ENCODE data around the gene SLC9A9.

SLC9A9 gene

DNA sequence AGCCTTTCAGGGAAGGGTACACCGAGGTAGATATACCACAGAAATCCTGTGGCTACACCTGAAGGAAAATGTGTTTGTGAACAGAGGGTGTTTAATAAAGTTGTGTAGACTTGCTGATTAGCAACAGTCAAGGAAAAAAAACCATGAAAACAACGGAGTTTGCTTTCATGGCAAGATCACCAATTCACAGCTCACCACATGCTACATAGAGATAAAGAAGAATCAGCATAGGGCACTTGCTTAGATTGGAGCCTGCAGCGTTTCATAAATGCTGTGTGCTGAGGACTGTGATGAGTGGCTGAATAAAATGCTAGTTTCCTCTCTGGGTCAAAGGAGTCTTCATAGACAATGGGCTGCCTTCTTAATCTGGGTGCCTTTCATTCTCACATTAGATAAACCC is 257.6 kb downstream of the SLC9A9 start:
- no peak for DNase-seq

- peak; percentile 69 to 89 for DNase-seq
These were observed 261.7 kb downstream of the SLC9A9 start for GRCh38 chr3:143586576-143586975.

DNA sequence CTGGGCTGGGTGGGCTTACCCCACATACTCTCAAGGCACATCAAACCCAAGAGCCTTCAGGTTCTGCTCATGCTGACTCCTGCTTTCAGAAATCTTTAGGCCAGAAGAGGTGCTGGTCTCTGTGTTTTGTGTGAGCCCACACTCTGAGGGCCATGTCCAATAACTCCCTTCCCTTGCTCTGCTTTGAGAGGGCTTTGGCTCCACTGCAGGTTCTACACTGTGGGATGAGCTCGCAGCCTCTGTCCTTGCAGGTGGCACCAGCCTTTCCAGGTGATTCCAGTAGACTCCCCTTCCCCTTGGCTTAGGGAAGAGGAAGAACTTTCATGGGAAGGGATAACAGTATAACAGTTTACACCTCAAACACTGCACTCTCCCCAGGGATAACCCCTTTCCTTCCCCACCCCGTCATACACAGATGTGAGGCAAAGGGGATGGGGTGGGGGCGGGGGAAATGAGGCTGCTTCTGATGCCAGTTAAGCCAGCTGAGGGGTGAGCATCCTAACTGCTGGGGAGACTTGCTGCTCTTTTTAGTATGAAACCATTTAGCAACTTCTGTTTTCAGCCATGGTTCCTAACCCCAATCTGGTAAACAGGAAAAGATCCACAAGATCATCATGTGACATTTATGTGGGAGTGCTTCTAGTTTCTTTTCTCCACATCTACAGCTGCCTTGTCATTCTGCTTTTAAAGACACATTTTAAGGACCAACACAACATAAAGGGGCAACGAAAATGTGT is 262.4 kb downstream of the SLC9A9 start:
- DNase-seq, result no peak

DNA sequence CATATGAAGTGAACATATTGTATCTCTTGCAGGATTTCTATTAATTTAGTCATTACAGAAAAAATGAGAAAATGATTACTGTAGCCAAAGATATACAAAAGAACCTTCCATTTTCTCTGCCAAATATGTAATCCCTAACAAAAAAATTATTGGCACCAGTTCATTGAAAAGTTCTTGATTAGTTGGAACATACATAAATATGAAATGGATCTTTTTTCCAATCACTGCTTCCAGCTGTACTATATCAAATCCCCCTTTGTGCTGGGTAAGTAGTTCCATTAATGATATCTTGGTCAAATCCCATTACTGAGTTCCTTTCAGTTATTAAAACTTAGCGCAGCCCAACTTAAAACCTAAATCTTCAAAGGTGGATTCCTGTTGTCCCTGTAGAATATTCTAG is 263.8 kb downstream of the SLC9A9 start:
- peak in 1 of 2 experiments; percentile 73 for DNase-seq

- no peak for DNase-seq
These were observed 266.1 kb downstream of the SLC9A9 start for GRCh38 chr3:143581972-143582722.

- DNase-seq, result no peak
These were observed 269.3 kb downstream of the SLC9A9 start for GRCh38 chr3:143578810-143579435.

GRCh38 chr3:143576568-143577270 is 271.5 kb downstream of the SLC9A9 start:
- DNase-seq, result no peak

GRCh38 chr3:143574933-143575332 is 273.3 kb downstream of the SLC9A9 start:
- no peak for DNase-seq

DNA sequence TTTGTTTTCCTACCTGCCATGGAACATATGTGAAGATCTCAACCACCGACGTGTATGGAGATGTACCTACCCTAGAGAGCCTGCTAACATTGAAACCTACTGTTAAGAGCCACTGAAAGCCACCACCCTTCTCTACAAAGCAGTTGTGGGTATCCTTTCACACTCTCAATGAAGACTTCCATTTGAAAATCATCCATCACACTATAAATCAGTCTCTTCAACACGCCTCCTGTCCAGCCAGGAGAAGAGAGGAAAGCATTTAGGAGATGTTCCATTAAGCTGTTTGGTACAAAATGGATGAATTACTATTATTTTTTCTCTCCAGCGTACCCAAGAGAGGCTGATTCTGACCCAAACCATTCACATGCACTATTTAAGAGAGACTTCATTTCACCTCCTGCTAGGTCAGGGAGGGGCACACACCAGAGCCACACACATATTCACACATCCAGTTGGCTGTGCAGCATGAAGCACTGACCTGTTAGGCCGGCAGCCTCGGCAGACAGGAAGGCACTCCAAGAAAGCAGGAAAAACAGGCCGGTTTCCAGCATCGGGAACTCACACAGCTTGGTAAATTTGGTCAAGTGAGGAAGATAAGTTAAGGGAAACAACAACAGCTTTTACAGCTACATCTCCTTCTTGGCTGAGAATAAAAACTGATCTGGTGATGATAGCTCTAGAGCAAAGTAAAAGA is 274.5 kb downstream of the SLC9A9 start:
- DNase-seq, result no peak

GRCh38 chr3:143571548-143571947 is 276.7 kb downstream of the SLC9A9 start:
- DNase-seq, result no peak

GRCh38 chr3:143567823-143568222 is 280.4 kb downstream of the SLC9A9 start:
- no peak for DNase-seq

DNA sequence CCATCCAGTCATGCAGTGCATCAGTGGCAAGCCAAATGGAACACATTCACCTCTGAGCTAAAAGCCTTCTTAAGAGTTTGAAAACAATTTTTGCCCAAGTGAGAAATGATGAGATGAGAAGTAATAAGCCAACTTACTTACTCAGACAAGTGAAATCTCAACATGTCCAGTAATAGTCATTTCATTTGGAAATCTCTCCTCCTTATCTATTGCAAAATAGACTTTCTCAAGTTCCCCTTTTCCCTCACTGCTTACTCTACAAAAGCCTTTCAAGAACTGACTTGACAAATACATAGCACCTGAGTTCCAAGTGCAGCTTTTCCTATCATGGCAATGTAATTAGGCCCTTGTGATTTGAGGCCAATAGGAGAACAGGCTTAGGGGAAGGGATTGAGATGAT is 282.3 kb downstream of the SLC9A9 start:
- no peak for DNase-seq

DNA sequence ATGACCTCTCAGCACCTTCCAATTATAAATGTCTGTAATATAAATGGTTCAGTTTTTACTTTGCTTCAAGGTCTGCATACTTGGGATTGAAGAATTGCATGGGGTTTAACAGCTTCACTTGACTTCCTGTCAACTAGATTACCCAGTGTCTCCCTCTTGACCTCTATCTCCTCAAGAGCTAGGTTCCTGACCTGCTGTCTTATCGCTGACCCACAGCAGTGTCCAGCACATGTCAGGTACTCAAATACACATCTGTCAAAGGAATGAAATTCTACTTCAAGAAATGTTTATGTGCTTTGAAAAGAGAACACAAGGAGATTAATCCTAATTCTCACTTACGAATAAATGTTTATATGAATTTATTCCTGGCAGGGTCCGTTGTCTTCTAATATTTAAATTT is 284.5 kb downstream of the SLC9A9 start:
- no peak for DNase-seq

DNA sequence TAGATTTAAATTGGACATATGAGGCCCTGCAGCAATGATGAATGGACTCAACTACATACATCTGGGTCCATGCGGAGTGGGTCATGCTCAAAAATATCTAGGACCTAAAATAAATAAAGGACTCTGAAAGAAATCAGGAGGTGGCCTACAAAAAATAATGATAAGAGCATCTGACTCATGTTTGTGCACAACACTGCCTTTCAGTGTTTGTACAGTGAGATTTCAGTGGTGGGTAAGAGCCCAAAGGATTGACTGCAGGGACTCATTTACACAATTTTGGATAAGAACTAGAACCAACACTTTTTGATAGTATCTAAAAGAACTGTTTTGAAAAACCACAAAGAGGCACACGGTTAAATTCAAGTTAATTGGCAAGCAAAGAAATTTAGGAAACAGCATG is 285.5 kb downstream of the SLC9A9 start:
- DNase-seq, result no peak

GRCh38 chr3:143559296-143559695 is 289.0 kb downstream of the SLC9A9 start:
- DNase-seq, result no peak

GRCh38 chr3:143552851-143553250 is 295.4 kb downstream of the SLC9A9 start:
- DNase-seq, result no peak

GRCh38 chr3:143551761-143552160 is 296.5 kb downstream of the SLC9A9 start:
- DNase-seq, result no peak

DNA sequence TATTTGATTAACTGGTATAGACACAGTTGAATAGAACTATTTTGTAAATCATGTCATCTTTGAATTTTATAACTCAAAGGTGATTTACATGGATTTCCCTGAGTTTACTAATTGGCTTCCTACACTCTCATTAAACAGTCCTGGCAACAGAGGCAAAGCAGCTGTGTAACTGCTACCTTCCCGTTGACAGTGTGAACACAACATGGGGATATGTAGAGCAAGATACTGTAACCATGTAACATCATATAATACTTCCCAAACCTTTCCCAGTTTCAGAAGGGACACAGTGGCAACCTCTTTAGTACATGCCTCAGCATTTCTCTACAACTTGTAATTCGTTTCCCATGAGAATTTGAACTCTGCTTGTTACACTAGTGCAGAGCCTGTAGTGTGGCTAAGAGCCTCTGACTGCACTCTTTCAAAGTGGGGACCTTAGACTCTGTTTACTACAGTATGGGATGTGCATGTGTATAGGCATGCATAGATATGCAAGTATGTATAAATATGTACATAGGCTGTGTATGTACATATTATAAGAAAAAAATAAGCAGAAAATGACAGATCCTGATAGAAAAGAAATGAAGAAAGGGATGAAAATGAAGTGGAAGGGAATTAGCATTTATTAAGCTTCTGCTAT is 299.3 kb downstream of the SLC9A9 start:
- no peak for DNase-seq

DNA sequence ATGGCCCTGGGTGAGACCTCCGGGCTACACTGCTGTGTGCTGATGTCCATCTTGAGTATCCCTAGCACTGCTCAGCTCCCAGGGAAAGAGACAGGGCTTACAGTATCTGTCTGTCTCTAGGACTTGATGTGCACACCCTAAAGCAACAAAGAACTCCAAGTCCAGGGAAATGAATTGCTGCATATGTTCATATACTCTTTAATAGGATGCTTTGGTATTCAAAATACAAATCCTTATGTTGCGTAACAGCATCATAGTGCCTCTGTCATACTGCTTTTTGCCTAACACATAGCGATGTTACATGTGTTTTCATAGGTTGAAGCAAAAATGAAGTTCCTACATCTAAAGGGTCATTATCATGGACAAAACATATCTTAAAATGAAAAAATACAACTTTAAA is 299.9 kb downstream of the SLC9A9 start:
- no peak for DNase-seq

DNA sequence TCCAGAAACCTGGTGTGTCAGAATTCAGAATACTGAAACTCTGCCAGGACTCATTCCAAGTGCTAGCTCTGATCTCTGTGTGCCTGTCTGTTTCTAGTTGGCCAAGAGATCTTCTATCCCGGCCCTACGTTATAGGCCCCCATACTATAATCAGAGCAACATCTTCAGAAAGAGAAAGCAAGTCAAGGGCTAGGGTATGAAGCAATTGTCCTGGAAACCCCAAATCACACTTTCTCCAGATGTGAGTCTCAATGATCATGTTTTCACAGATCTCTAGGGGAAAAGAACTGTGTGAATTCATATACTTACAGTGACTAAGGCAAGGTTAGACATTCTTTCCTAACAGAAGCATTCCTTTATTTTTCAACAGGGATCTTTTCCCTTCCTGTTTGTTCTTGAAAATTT is 309.7 kb downstream of the SLC9A9 start:
- DNase-seq, result peak in 1 of 2 experiments; percentile 48

- no peak for DNase-seq
These were observed 310.2 kb downstream of the SLC9A9 start for GRCh38 chr3:143538061-143538460.
